Mucosa of descending colon (tissue), 3 donors: ENCODE results near the gene ANO2. TPM values are rescaled to one million over a fixed set of nuclear protein-coding genes. Genes with fewer than 3 reads are reported as not detected.

Experiments used
- ATAC-seq: fragments of 200-7000 bp; cut with Tn5 transposase; one replicate; pipeline ENCODE4 v1.9.1; 2020; ENCODE audit warnings: mild to moderate bottlenecking, moderate library complexity
- DNase-seq, 3 donors: peaks; one replicate each; pipeline ENCODE4 v3.0.0-alpha.2; 2020
- H3K36me3 ChIP-seq: fragments of 200-600 bp; one replicate; pipeline ENCODE4 v1.8.0; 2021; ENCODE audit warnings: low read depth, mild to moderate bottlenecking
- H3K4me1 ChIP-seq: fragments of 200-600 bp; one replicate; pipeline ENCODE4 v1.8.0; 2021; ENCODE audit warnings: low read depth, mild to moderate bottlenecking
- H3K4me3 ChIP-seq: fragments of 200-600 bp; one replicate; pipeline ENCODE4 v1.8.0; 2021; ENCODE audit warnings: mild to moderate bottlenecking
- H3K9me3 ChIP-seq: fragments of 200-600 bp; one replicate; pipeline ENCODE4 v1.8.0; 2021; ENCODE audit warnings: mild to moderate bottlenecking
- intact Hi-C, 2 donors: fragments of 100-400 bp; cut with DNase I in 1 of 2; cut with micrococcal nuclease in 1 of 2; formaldehyde crosslinking; loops; one replicate each; pipeline versions ENCODE4 v1.11.0 to v1.11.1; 2022; cut with DNase I, micrococcal nuclease
- total RNA-seq, 3 donors: library from RNA; stranded (reverse); fragmentation: NEBNext Ultra II Directional in 2 of 3; extraction: Animal tissue kit (Norgen Biotek cat#: 25700) in 2 of 3; gene quantifications; one replicate each; pipeline versions ENCODE4 v1.2.1 to v1.2.4, GENCODE V29; 2021 to 2023
- TF ChIP-seq, protein P1 (sequence below): fragments of 200-600 bp; IDR thresholded peaks from one replicate; pipeline ENCODE4 v1.8.0; 2022; ENCODE audit warnings: antibody characterized with exemption, mild to moderate bottlenecking
- donor health status: DM: no; HTN: no; CAD: no; lungs with moderate emphysema.
- donor health status: DM: no; HTN: no; CAD: no.
- donor health status: DM: no; HTN: yes; CAD: no.

Gene ANO2
- total RNA-seq, 3 donors from 2014 or later = 0.58 to 5.1 (median 3.1) TPM

DNA sequence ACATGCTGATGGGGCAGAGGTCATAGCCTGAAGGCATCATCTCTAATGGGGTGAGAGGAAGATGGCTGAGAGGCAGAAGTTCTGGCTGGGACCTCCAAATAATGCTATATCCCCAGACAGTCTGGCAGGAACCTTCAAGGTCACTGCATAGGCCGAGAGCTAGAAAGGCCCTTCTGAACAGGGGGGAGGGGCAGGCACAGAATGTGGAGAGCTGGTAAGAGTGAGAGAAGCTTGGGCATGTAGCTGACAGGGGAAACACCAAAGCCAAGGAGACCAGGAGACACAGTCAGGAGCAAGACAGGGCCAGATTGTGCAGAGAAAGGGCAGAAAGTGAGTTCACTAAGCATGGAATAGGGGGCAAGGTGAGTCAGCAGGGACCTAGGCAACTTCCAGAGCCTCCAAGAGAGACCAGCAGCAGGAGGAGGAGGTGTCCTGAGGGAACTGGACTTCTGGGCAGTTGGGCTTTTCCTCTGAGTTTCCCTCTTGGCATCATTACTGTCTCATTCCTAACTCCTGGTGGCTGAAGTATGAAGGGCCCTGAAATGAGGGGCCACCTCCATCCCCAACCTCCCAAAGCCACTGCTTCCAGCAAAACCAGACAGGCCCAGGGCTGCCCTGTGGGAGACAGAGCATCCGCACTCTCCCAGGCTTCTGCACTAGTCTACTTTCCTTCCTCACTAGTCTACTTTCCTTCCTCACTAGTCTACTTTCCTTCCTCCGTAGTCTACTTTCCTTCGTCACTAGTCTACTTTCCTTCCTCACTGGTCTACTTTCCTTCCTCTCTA is 17.1 kb downstream of the ANO2 start:
- TF ChIP-seq, protein P1, sequence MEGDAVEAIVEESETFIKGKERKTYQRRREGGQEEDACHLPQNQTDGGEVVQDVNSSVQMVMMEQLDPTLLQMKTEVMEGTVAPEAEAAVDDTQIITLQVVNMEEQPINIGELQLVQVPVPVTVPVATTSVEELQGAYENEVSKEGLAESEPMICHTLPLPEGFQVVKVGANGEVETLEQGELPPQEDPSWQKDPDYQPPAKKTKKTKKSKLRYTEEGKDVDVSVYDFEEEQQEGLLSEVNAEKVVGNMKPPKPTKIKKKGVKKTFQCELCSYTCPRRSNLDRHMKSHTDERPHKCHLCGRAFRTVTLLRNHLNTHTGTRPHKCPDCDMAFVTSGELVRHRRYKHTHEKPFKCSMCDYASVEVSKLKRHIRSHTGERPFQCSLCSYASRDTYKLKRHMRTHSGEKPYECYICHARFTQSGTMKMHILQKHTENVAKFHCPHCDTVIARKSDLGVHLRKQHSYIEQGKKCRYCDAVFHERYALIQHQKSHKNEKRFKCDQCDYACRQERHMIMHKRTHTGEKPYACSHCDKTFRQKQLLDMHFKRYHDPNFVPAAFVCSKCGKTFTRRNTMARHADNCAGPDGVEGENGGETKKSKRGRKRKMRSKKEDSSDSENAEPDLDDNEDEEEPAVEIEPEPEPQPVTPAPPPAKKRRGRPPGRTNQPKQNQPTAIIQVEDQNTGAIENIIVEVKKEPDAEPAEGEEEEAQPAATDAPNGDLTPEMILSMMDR = no peak
- H3K4me1 ChIP-seq = no peaks in the 10 kb centered on the region
- ATAC-seq = no peak
- no peaks in the 10 kb centered on the region for H3K9me3 ChIP-seq
- no peak for DNase-seq
- H3K4me3 ChIP-seq = no peak overlapping the region
- no peaks in the 10 kb centered on the region for H3K36me3 ChIP-seq
- intact Hi-C loops = no loop called here

DNA sequence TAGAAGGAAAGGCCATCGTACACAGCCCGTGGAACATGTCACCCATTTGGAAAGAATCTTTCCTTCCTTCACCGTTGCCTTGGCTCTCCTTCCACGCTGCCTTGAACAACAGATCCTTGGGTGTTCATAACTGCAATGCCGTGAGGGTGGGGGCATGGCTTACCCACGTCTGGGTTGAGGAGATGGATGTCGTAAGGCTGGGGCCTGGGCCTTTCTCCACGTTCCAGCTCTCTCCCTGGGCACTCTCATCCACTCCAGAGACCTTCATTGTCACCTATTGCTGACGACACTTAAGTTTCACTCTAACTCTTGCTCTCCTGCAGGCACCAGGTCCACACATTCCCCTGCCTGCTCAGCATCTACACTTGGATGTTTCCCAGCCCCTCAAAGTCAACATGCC is 19.4 kb downstream of the ANO2 start:
- no peak for ATAC-seq
- H3K9me3 ChIP-seq = no peaks in the 10 kb centered on the region
- intact Hi-C loops = no loop called here
- DNase-seq = no peak
- no peak overlapping the region for H3K4me3 ChIP-seq
- H3K36me3 ChIP-seq = no peaks in the 10 kb centered on the region
- H3K4me1 ChIP-seq = no peaks in the 10 kb centered on the region
- TF ChIP-seq, protein P1 = no peak

DNA sequence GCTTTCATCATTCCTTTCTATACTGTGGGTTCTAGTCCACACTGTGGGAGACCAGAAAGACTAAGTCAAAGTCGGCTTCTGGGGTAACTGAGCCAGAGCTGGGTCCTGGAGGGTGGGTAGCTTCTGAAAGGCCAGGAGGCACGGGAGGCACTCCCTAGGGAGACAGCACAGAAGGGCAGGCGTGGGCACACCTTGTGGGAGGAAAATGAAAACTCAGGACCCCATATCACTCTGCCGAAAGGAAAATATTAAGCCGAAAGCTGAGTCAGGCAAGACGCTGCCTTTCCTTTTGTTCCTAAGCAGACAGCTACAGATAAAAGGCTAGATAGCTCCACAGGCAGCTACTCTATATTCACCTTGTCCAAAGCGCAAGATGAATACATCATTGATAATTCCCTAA is 20.7 kb downstream of the ANO2 start:
- no peak for ATAC-seq
- Histone ChIP-seq H3K4me1 (no peaks in the 10 kb centered on the region), H3K4me3 (no peak overlapping the region), H3K36me3 (no peaks in the 10 kb centered on the region), H3K9me3 (no peaks in the 10 kb centered on the region)
- TF ChIP-seq, protein P1 = no peak
- intact Hi-C loops = no loop called here
- DNase-seq = no peak

DNA sequence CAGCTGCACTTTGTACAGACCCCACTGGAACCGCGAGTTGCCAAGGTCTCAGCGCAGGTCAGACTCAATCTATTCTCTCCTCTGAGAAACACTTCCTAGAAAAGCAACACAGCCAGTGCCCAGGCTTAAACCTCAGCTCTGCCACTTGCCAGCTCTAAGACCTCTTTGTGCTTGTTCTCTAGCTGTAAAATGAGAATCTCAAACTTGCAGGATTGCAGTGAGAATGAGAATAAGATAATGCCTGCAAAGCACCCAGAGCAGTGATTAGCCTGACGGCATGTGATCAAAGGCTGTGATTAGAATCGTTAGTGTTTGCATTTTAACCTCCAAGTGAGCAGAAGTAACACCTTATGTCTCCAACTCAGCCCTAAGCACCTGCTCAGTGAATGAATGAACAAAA is 21.3 kb downstream of the ANO2 start:
- DNase-seq (no peak), ATAC-seq (no peak)
- H3K4me1 ChIP-seq = no peaks in the 10 kb centered on the region
- H3K9me3 ChIP-seq = no peaks in the 10 kb centered on the region
- no peak overlapping the region for H3K4me3 ChIP-seq
- no peaks in the 10 kb centered on the region for H3K36me3 ChIP-seq
- TF ChIP-seq, protein P1 = no peak
- intact Hi-C loops = no loop called here

DNA sequence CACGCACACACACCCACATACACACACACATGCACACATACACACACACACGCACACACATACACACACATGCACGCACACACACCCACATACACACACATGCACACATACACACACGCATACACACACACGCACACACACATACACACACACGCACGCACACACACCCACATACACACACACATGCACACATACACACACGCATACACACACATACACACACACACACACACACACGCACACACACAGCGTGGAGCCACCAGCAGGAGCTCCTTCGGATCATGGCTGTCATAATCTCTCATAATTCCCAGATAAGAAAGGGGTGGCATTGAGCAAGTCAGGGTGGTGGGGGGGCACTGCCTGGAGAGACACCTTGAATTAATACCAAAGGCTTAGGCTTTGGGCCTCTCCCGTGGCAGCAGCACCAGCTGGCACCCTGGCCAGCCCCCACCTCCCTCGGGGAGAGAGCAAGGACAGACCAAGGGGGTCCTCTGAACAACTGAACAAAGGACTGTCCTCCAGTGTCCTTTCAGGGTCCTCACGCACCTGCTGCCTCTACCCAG is 21.9 kb downstream of the ANO2 start:
- no peak for DNase-seq
- TF ChIP-seq, protein P1 = no peak
- intact Hi-C loops = no loop called here
- no peak for ATAC-seq
- no peaks in the 10 kb centered on the region for H3K9me3 ChIP-seq
- H3K4me3 ChIP-seq = no peak overlapping the region
- H3K36me3 ChIP-seq = no peaks in the 10 kb centered on the region
- H3K4me1 ChIP-seq = no peaks in the 10 kb centered on the region
